ENCODE measurements around the gene RUFY3. TPM values are rescaled to one million over a fixed set of nuclear protein-coding genes. Genes with fewer than 3 reads are reported as not detected.

RUFY3 gene
- total RNA-seq, 1 donor, result 60.5 TPM

DNA sequence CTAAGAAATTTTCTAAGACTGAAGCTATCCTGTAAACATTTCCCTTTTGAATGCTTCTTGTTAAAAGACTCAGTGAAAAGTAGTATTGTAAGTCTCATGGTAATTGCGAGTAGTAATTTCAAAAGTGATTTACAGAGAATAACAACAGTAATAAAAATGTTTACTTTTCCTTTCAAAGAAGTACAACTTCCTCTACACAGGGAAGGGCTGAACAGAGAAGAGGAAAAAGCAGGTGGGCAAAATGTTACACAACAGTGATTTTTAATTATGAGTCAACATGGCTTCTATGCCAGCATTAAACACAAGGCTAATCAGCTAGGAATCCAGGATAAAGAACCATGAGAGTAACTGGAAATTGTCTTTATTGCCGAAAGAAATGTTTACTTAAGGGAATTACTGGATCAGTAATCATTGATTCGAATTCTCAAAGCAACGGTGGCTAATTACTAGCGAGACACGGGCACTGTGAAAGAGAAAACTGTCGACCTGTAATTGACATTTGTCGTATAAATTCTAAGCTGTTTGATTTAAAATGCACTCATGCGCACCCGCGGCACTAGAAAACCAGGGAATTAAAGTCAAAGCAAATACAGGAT, 18.0 kb upstream of the RUFY3 start:
- peak; percentile 69 for DNase-seq (ENCODE audit: low read depth)
- TF ChIP-seq, protein P1, sequence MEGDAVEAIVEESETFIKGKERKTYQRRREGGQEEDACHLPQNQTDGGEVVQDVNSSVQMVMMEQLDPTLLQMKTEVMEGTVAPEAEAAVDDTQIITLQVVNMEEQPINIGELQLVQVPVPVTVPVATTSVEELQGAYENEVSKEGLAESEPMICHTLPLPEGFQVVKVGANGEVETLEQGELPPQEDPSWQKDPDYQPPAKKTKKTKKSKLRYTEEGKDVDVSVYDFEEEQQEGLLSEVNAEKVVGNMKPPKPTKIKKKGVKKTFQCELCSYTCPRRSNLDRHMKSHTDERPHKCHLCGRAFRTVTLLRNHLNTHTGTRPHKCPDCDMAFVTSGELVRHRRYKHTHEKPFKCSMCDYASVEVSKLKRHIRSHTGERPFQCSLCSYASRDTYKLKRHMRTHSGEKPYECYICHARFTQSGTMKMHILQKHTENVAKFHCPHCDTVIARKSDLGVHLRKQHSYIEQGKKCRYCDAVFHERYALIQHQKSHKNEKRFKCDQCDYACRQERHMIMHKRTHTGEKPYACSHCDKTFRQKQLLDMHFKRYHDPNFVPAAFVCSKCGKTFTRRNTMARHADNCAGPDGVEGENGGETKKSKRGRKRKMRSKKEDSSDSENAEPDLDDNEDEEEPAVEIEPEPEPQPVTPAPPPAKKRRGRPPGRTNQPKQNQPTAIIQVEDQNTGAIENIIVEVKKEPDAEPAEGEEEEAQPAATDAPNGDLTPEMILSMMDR (IDR thresholded peaks at IDR 0.05; ENCODE audit: insufficient read depth, low read depth, low read length), result no peak

DNA sequence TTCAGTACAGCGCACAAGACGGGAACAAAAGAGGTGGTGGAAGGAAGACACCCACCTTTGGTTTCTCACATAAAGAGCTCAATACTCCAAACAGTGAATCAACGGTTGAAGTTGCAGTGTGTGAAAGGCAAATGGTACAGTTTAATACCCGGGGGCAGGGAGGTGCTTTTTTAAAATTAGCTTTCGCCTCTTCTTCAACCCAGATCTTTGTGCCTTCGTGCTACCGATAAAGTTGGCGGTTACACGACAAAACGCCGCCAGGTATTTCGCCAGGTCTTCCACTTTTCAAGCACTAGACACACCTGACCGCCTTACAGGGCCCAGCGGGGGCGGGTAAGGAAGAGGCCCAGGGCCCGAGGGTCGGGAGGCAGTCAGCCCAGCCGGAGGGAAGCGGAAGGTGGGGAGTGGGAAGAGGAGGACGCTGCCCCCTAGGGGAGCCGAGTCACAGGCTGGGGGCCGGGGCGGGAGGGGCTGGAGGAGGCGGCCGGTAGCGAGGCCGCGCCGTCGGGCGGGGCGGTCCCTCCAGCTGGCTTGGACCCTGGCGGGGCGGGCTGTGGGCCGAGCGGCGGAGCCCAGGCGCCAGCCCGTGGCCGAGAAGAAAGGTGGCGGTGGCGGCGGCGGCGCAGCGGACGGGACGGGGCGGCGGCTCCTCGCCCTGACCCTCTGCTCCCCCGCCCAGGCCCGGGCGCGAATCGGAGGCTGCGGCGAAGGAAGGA, 17.4 kb upstream of the RUFY3 start:
- H3K4me3 ChIP-seq (ENCODE audit: low read depth, low read length), result peak overlapping the region; percentile 64
- TF ChIP-seq, protein P1 (IDR thresholded peaks at IDR 0.05; ENCODE audit: insufficient read depth, low read depth, low read length), result peak; percentile 37
- DNase-seq (ENCODE audit: low read depth), result peak; percentile 75

More for the DNA sequence above, 18.0 kb upstream of the RUFY3 start:
- H3K4me3 ChIP-seq (ENCODE audit: low read depth, low read length), result peak overlapping the region; percentile 64

DNA sequence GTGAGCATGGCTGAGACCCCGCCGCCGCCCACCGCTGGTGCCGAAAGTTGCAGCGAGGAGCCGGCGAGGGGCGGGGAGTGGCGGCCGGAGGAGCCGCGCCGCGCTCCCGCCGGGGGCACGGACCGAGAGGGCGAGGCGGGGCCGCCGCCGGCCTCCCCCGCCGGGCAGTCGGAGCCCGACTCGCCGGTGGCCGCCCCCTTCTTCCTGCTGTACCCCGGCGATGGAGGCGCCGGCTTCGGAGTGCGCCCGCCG, 16.9 kb upstream of the RUFY3 start:
- TF ChIP-seq, protein P1 (IDR thresholded peaks at IDR 0.05; ENCODE audit: insufficient read depth, low read depth, low read length), result no peak
- DNase-seq (ENCODE audit: low read depth), result peak; percentile 12
- peak overlapping the region; percentile 64 for H3K4me3 ChIP-seq (ENCODE audit: low read depth, low read length)

DNA sequence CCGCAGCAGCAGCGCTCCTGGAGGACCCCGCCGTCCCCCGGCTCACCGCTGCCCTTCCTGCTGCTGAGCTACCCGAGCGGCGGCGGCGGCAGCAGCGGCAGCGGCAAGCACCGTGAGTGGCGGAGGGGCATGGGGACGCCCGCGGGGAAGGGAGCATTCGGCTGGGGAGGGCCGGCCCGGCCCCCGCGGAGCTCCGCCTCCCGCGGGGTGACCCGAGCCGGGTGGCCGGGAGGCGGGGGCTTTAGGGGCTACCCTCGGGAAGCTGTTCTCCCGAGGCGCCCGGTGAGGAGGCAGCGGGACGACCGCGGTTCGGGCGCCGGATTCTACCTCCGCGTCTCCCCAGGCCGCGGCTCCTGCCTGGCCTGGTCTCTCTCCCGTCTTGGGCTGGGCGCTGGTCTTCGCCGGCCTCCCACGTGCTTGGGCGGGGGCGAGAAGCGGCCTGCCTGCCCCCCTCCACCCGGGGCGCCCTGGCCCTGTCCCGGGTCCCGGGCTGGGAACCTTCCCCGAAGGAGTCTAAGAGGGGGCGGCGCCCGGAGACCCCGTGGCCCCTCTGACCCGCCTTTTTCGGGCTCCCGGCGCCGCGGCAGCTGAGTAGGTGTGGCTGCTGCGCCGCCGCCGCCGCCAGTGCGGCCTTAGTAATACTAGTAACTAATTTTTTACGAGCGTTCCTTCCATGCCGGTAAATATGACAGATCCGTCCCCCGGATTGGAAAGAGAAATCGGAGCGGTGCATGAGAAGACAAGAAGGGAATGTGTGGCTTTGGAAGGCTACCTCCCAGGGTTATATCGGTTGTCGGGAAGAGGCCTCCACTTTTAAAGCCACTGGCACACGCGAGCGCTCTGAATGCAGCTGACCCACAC, 16.4 kb upstream of the RUFY3 start:
- H3K4me3 ChIP-seq (ENCODE audit: low read depth, low read length), result peak overlapping the region; percentile 64
- peak; percentile 82 for DNase-seq (ENCODE audit: low read depth)
- TF ChIP-seq, protein P1 (IDR thresholded peaks at IDR 0.05; ENCODE audit: insufficient read depth, low read depth, low read length), result no peak

DNA sequence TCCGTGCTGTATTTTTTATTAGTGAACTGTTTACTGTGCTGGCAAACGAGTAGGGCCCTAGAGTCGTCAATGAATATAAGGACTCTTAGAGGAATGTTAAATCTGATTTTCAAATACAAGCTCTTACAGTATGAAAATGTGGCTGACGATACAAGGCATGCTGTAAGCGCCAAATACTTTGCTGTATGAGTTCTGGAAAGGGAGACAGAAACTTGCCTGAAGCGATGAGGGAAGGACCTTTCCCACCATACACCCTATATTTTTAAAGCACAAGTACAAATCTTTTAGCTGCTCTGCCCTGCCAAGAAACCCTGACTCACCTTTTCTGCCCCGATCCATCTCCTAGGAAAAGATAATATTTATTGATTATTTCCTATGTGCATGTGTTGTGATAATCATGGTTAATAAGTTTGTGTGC, 15.7 kb upstream of the RUFY3 start:
- peak overlapping the region; percentile 64 for H3K4me3 ChIP-seq (ENCODE audit: low read depth, low read length)
- no peak for DNase-seq (ENCODE audit: low read depth)
- TF ChIP-seq, protein P1 (IDR thresholded peaks at IDR 0.05; ENCODE audit: insufficient read depth, low read depth, low read length), result no peak

DNA sequence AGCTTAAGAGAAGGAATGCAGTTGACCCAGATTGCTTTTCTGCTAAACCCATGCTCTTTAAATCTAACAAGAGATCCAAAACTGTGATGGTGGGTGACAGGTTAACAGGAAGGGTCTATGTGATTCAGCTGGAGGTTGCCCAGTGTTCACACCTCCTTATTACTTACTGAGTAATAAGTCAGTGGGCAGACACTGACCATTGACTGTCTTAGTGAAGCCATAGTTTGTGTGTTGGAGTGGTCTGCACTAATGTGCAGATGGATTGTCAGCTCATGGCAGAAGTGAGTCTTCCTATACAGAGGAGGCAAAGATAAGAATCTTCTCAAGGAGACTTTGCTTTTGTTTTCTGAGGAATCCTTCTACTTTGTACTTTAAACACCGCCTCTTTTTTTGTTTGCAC, 15.2 kb upstream of the RUFY3 start:
- DNase-seq (ENCODE audit: low read depth), result peak; percentile 21
- TF ChIP-seq, protein P1 (IDR thresholded peaks at IDR 0.05; ENCODE audit: insufficient read depth, low read depth, low read length), result no peak
- H3K4me3 ChIP-seq (ENCODE audit: low read depth, low read length), result peak overlapping the region; percentile 64
